Inferior parietal cortex (tissue), 1 donor: ENCODE data around the gene TTLL4.
"Not testable (repeated sequence)": the region's sequence is repeated elsewhere in the genome, so short reads cannot be mapped to it uniquely, and the experiment has no call there.

Experiments
- DNase-seq: peaks from one replicate; pipeline ENCODE4 v3.0.0-alpha.2; 2016; ENCODE audit errors: extremely low spot score

The TTLL4 gene

DNA sequence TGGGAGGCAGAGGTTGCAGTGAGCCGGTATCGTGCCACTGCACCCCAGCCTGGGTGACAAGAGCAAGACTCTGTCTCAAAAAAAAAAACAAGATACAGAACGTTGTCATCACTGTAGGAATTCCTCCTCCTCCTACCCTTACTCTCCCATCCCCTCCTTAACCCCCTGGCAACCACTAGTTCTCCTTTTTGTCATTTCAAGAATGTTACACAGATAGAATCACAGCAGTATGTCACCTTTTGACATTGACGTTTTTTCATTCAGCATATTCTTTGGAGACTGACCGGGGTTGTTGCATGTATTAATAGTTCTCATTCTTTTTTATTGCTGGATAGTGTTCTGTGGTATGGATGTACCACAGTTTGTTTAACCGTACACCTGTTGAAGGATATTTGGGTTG, 32.4 kb downstream of the TTLL4 start:
- no peak for DNase-seq

DNA sequence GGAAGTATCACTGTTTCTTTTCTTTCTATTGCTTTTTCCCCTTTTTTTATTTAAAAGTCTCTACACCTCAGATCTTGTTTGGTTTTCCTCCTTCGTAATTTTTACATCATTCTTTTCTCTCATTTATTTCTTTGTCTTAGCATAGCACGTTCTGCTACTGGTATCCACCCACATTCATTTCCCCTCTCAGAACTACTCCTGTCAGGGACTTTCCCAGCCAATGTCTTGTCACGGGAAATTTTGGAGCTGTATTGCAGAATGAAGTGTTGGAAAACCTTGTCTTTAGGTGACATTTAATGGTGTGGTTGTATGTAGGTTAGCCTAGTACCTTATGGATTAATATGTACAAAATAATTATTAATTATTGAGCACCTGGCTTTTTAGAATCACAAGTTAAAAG, 34.0 kb downstream of the TTLL4 start:
- no peak for DNase-seq

DNA sequence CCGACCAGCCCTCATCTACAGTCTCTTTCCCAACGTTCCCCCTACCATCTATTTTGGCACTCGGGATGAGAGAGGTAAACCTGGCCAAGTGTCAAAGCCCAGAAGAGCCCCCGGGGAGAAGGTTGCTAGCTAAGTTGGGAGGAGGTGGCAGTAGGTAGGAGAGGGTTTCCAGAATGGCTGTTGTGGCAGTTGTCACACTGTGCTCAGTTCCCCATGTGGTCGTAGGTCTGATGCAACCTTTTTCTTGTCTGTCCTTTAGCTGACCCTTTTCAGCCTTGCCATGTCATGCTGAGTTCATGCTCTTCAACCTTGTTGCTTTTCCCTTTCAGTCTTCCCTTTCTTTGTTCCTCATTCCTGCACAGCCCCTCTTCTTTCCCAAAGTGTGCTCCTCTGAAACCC, 34.5 kb downstream of the TTLL4 start:
- DNase-seq = peak; percentile 31

DNA sequence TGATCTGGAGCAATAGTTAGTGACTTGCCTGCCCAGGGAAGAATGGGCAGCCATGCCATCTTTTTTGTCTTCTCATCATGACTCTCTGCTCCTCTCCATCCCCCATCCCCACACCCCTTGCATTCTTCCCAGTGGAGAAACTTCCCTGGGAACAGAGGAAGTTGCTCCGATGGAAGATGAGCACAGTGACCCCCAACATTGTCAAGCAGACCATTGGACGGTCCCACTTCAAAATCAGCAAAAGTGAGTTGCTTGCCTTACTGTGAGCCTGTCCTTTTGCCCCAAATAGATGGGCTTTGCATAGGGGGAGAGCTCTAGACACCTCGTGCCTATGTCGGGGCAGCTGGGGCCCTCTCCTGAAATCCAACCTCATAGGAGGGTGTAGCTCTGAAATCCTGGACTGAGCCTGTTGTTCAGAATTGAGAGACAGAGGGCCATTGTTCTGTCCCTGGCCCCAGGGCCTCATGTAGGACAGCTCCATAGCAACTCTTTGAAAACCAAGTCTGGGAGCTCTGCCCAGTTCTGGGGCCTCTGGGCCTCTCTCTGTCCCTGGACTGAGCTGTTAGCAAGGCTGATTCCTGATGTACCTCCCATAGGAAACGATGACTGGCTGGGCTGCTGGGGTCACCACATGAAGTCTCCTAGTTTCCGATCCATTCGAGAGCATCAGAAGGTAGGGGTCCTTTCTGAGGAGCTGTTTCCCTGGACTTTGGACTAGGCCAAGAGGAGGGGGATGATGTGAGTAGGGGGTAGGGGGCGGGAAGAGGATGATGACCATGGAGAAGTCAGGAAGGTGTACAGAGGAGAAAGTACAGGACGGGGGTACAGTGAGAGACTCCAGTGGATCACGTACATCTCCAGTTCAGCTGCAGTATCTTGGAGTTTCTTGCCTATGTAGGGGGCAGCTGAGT, 35.2 kb downstream of the TTLL4 start:
- peak; percentile 93 for DNase-seq

DNA sequence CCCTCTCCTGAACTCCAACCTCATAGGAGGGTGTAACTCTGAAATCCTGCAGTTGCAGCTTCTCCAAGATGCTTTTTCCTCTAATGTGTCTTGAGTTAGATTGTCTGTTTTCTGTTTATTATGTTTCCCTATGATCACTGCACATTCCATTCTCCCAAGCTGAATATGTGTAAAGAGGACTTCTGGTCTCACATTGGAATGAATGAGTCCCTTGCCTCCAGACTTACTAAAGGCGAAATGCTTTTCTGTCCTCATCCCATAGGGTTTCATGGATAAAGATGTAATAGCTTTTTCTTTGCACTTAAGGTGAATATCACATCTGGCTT, 35.8 kb downstream of the TTLL4 start:
- DNase-seq = peak; percentile 33

DNA sequence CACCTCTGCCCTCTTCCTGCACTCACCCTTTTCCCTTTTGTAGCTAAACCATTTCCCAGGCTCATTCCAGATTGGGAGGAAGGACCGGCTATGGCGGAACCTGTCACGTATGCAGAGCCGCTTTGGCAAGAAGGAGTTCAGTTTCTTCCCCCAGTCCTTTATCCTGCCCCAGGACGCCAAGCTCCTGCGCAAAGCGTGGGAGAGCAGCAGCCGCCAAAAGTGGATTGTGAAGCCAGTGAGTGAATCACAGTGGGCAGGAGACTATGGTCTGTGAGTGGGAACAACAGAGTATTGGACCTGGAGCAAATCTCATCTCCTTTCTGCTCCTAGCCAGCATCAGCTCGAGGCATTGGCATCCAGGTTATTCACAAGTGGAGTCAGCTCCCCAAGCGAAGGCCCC, 36.3 kb downstream of the TTLL4 start:
- DNase-seq = no peak

DNA sequence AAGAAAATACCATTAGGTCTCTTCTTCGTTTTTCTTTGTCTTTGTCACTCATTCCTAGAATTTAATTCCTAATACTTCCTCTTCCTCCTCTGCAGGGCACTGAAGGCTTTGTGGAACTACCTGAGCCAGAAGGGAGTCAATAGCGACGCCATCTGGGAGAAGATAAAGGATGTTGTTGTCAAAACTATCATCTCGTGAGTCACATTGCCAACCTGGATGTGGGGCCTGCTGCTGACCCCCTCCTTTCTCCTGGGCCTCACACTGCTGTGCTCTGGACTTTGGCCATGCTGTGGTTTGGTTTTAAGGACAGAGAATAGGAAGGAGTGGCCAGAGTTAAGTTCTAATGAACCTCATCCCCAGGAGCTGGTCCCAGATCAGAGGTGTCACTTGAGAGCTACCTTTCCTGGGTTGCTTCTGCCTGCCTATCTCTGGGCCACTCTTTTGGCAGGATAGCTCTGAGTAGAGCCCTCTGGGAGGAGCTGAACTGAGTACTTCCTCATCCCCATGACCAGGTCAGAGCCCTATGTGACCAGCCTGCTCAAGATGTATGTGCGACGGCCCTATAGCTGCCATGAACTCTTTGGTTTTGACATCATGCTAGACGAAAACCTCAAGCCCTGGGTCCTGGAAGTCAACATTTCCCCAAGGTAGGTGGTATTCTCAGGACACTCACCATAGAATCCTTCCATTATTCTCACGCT, 38.3 kb downstream of the TTLL4 start:
- DNase-seq = no peak

DNA sequence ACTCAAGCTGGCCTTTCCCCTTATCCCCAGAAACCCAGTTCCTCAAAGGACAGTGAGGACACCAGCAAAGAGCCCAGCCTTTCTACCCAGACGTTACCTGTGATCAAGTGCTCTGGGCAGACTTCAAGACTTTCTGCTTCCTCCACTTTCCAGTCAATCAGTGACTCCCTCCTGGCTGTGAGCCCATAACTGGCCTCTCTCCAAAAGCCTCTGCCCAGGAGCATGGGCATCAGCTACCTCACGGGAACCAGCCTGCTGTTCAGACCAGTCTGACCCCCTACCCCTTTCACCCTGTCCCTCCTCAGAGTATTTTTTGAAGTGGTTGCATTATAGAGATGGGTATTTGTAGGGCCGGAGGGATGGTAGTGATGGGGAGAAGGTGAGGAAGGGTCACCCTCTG, 43.6 kb downstream of the TTLL4 start:
- no peak for DNase-seq

DNA sequence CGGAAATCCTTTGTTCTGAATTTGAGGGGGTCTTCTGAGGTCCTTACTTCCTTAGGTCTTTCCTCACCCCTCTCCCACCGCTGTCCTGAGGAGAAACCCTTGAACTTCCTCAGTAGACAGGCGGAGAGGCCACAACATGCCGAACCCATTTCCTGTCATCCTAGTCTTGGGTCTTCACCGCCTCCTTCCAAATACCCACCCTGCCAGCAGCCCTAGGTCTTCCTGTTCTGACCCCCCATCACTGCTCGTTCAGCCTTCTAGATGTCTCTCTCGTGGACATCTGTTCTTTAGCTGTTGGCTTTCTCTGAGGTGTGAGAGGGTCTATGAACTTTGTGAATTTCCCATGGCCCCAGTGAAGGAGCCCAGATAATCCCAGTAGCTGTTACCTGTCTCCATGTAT, 44.1 kb downstream of the TTLL4 start:
- DNase-seq = no peak

DNA sequence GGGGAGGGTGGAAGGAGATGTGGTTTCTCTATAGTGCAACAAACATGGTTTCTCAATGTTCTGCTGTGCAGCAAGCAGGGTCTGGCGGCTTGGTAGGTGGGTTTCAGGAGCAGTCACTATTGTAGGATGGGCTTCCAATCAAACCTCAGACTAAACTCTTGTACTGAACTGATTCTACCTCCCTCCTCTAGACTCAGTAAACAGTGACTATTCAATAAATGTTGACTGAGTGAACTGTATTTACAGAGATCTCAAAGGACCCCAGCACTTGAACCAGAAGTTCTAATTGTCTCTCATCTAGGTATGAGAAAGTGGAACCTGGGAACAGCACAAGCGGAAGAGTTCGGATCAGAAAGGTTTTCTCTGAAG, 44.5 kb downstream of the TTLL4 start:
- DNase-seq = no peak

DNA sequence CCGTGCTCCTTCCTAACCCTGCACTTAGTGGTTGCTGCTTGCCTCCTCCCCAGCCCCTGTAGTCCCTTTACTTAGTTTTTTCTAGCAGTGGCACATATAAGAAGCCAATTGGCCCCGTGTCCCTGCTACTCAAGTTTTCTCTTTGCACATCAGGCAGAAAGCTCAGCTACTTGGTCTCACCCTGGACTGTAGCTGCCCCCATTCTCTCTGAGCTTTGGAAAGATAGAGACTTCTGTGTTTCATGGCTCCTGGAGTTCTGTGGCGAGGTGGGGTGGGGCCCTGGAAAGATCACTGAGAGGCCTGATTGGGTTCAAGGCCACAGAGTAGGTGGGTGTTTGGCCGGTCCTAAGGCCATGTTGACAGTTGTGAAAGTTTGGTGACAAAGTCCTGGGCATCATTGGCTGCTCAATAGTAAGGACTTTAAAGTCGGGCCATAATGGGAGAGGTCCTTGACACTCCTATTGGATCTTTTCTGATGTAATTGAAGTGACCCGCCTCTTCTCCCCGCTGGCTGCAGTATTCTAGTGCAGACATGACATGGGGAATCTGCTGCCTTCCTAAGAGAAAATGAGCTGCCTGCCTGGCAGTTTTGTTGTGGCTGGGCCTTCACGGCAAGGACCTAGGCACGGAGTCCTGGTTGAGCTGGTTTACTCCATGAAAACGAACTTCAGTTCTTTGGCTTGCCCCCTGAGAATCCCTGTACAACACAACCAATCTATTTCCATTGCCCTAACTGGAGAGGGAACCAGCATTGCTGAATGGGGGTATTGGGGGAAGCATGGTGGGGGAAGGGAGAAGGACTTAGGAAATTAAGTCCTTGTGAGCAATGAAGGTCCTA, 45.2 kb downstream of the TTLL4 start:
- no peak for DNase-seq

DNA sequence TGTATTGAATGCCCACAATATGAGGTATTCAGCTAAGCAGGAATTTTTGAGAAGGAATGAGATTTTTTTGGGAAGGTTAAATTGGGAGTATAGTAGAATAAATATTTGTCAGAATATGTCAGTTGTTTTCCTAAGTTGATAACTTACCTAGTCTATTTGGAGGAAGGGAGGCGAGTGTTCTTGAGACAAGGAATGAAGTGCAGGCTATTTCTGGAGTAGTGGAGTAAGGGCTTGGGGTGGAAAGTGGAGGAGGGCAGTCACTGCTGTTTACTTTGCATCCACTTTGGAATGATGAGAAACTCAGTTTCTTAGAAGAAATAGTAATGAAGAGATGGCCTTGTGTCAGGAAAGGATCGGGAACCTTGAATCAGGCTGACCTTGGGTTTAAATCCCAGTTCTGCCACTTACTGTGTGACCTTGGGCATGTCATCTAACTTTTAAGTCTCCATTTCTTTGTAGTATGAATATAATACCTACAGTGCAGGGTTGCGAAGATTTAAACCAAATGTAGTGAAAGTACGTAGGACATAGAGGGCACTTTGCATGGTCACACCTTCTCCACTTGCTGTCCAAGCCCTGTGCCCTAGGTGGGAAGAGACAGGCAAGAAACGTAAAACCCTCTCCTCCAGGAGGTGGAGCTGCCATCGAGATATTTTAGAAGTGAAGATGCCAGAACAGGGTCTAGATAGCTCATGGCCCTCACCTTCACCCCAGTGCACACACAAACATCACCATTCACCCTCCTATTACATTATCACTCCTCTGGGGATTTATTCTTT, 46.2 kb downstream of the TTLL4 start:
- no peak for DNase-seq

DNA sequence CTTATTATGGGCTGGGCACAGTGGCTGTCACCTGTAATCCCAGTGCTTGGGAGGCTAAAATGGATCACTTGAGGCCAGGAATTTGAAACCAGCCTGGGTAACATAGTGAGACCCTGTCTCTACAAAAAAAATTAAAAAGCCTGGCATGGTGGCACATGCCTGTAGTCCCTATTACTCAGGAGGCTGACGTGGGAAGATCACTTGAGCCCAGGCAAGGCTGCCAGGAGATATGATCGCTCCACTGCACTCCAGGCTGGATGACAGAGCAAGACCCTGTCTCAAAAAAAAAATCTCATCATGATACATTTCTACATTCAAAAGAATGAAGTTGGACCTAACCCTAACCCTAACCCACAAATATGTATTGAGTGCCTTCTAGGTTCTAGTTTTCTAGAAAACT, 51.2 kb downstream of the TTLL4 start:
- DNase-seq = no peak

DNA sequence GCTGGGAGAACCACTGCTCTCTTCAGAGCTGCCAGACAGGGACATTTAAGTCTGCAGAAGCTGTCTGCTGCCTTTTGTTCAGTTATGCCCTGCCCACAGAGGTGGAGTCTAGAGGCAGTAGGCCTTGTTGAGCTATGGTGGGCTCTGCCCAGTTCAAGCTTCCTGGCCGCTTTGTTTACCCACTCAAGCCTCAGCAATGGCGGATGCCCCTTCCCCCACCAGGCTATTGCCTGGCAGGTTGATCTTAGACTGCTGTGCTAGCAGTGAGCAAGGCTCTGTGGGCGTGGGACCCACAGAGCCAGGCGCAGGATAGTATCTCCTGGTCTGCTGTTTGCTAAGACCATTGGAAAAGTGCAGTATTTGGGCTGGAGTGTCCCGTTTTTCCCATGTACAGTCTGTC, 62.1 kb downstream of the TTLL4 start:
- not testable (repeated sequence) for DNase-seq

DNA sequence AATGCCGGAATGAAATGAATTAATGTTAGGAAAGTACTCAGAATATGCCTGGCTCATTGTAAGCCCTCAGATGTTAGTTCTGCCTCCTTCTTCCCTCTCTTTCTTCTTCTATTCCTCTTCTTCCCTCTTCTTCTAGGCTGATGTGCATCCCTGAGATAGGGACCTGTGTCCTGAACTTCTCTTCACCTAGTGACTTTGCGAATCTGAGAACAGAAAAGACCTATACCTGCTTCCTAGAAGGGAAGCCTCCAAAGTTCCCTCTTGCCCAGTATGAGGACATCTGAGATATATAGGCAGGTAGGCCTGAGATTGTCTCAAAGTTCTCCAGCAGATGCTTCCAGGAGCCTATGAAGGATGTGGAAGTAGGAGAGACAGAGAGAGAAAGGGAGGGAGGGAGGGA, 63.2 kb downstream of the TTLL4 start:
- DNase-seq = no peak

DNA sequence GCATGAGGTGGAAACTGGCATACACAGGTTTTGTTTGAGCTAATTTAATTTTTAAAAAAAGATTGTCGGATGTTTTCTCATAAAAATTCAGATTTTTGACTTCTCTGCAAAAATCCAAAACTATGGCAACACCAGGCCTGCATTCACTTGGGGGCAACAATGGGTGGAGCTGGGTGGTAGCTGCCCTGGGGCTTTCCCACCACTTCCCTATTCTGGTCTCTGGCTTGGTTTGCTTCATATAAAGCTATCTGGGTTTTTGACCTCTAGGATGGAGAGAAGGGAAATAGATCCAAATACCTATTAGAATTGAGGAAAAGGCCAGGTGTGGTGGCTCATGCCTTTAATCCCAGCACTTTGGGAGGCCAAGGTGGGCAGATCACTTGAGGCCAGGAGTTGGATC, 65.9 kb downstream of the TTLL4 start:
- no peak for DNase-seq

DNA sequence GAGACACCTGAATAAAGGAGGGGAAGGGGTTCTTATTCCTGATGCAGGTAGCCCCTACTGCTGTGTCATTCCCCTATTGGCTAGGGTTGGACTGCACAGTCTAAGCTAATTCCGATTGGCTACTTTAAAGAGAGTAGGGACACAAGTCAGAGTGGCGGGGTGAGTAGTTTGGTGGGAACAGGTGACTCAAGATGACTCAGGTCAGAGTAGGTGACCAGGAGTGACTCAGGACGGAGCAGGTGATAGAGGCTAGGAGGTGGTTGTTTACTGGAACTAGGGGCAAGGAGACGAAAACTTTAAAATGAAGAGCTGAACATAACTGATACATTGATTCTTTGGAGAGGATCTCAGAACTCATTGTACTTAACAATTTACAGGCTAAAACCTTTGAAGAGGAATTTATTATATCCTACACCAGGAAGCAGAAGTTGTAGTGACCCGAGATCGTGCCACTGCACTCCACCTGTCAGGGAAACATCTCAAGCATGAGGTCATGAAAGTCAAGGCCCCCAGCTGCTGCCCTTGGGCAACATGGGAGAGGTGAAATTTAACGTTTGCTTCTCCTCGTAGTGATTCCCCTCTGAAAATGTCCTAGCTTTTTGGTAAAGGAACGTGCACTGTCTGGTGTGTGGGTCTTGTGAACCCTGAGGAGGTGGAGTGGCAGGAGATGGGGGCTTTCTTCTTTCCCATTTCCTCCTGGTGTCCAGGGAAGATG, 66.8 kb downstream of the TTLL4 start:
- DNase-seq = no peak

DNA sequence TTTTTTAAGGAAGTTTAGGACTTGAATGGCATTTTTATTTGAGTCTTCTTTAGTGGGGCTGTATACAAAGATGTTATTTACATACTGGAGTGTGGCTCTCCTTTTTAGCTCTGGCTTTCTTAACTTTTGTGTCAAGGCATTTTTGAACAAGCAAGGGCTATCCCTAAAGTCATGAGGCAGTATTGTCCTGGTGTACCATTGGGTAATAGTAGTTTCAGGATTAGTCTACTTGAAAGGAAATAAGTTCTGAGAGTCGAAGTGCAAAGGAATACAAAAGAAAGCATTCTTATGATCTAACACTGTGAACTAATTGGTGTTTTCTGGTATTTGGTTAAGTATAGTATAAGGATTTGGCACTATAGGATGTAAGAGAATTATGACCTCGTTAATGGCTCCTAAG, 69.4 kb downstream of the TTLL4 start:
- DNase-seq = no peak

DNA sequence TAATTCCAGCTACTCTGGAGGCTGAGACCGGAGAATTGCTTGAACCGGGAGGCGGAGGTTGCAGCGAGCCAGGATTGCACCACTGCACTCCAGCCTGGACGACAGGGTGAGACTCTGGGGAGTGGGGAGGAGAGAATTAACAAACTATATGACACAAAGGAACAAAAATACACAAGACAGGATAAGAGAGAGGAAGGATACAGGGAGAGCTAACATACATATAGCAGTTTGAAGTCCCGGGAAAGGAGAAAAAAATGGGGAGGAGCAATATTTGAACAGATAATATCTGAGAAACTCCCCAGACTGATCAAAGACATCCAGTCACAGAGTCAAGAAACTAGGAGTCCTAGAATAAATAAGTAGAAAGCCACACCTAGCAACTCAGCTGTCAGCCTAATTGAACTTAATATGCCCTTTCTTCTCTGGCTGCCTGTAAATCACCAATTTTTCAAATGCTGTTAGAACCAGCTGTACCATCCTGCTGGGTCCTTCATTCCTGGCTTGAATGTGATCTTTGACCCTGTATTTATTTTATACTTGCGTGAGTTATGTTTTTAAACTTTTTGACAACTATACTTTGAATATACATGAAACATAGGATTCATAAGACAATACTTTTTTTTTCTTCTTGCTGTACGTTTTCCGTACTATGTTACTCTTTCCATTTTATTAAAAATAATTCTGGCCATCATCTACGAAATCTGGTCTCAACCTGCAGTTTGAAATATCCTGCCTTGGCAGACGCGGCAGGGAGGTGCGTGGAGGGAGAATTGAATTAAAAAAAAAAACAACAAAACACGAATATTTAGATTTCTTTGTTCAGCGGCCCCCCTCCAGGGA, 70.4 kb downstream of the TTLL4 start:
- DNase-seq = peak; percentile 22
